HepG2 (cell line): ENCODE measurements around the gene SLC35F3. TPM values are rescaled to one million over a fixed set of nuclear protein-coding genes. Genes with fewer than 3 reads are reported as not detected.

ENCODE experiments used
- ATAC-seq: fragments of 200-7000 bp; cut with Tn5 transposase; 3 replicates; pipeline ENCODE4 v1.9.1; 2020; ENCODE audit warnings: mild to moderate bottlenecking, moderate library complexity
- BruUV-seq: library from RNA; stranded (reverse); fragments of 400-500 nt; replicated peaks from 2 replicates; lab custom pipeline; 2021; lab: Mats Ljungman, UMichigan
- CTCF ChIA-PET: fragments of 300-600 bp; formaldehyde crosslinking; extraction: SDS; loops from one replicate; lab custom pipeline; 2021; ENCODE audit warnings: low total read pairs, inconsistent platforms, low intra/inter-chr PET ratio; lab: Yijun Ruan, JAX
- POLR2A ChIA-PET: fragments of 350-600 bp; sonication (Branson Sonifier 250); formaldehyde crosslinking; loops from one replicate; lab custom pipeline; 2020; ENCODE audit warnings: antibody characterized with exemption, inconsistent platforms; lab: Yijun Ruan, JAX
- DNase-seq: peaks from one replicate; pipeline ENCODE4 v3.0.0-alpha.2; 2015; ENCODE audit warnings: low spot score
- FAIRE-seq: peaks from 3 replicates; lab custom pipeline; 2011; peaks lifted over from hg19 to GRCh38; lab: Jason Lieb, UNC
- H2AFZ ChIP-seq: one replicate; pipeline ENCODE4 v1.6.1; 2011; ENCODE audit warnings: low read length, inconsistent platforms
- H3K27ac ChIP-seq: fragments of 300-600 bp; 3 replicates; pipeline ENCODE4 v1.8.0; 2011; ENCODE audit warnings: mixed run types, mild to moderate bottlenecking, mixed read lengths, low read length, inconsistent platforms; ENCODE audit not compliant: insufficient read depth; ENCODE audit errors: extremely low read length
- H3K27me3 ChIP-seq, 2 experiments: fragments of 200-600 bp in 1 of 2; 2 replicates in 1 of 2; 3 replicates in 1 of 2; pipeline versions ENCODE4 v1.6.0 to v1.8.0; 2011; ENCODE audit warnings: low read length in 2 of 2, mild to moderate bottlenecking in 2 of 2, moderate library complexity in 2 of 2, inconsistent platforms in 1 of 2; ENCODE audit not compliant: insufficient read depth in 2 of 2, control insufficient read depth in 1 of 2
- H3K36me3 ChIP-seq, 2 experiments: fragments of 200-600 bp in 1 of 2; replicated peaks in 1 of 2; 2 replicates in 1 of 2; 3 replicates in 1 of 2; pipeline versions ENCODE4 v1.5.1 to v1.8.0; 2011; ENCODE audit warnings: low read length in 2 of 2, inconsistent platforms in 1 of 2; ENCODE audit not compliant: insufficient read depth in 2 of 2, control insufficient read depth in 1 of 2
- H3K4me1 ChIP-seq: 2 replicates; pipeline ENCODE4 v1.5.1; 2012; ENCODE audit warnings: low read length, inconsistent platforms; ENCODE audit not compliant: insufficient read depth
- H3K4me2 ChIP-seq: 2 replicates; pipeline ENCODE4 v1.6.0; 2011; ENCODE audit warnings: low read depth, low read length, inconsistent platforms
- H3K4me3 ChIP-seq, 3 experiments: fragments of 200-600 bp in 1 of 3; sonication (generic), shearing (Covaris generic) in 1 of 3; replicated peaks in 1 of 3; 2 replicates each; pipeline ENCODE4 v1.5.1; 2011 to 2016; ENCODE audit warnings: low read length in 3 of 3, inconsistent platforms in 2 of 3, low read depth in 2 of 3, mild to moderate bottlenecking in 2 of 3, control low read depth in 1 of 3, mixed read lengths in 1 of 3; ENCODE audit not compliant: insufficient read depth in 1 of 3
- H3K79me2 ChIP-seq: one replicate; pipeline ENCODE4 v1.6.1; 2011; ENCODE audit warnings: low read length, inconsistent platforms; ENCODE audit not compliant: insufficient read depth
- H3K9ac ChIP-seq: 2 replicates; pipeline ENCODE4 v1.6.0; 2011; ENCODE audit warnings: mild to moderate bottlenecking, low read depth, low read length, inconsistent platforms; ENCODE audit not compliant: insufficient read depth
- H3K9me3 ChIP-seq: 2 replicates; pipeline ENCODE4 v1.5.1; 2012; ENCODE audit warnings: mild to moderate bottlenecking, low read length
- H4K20me1 ChIP-seq: 2 replicates; pipeline ENCODE4 v1.6.0; 2011; ENCODE audit warnings: inconsistent platforms, mild to moderate bottlenecking, low read length, moderate library complexity; ENCODE audit not compliant: insufficient read depth
- BCL6 ChIP-seq: IDR thresholded peaks from 2 replicates; pipeline ENCODE4 v1.6.1; 2016; ENCODE audit warnings: missing genetic modification reagents, missing compliant biosample characterization
- CENPX ChIP-seq: sonication (generic); formaldehyde crosslinking; IDR thresholded peaks from 2 replicates; pipeline ENCODE4 v1.9.0; 2021; ENCODE audit warnings: mild to moderate bottlenecking, missing genetic modification reagents, moderate library complexity
- CHCHD3 ChIP-seq: sonication (generic); formaldehyde crosslinking; IDR thresholded peaks from 2 replicates; pipeline ENCODE4 v1.8.0; 2022; ENCODE audit warnings: mild to moderate bottlenecking, missing genetic modification reagents, moderate library complexity
- CSRNP2 ChIP-seq: sonication (generic); formaldehyde crosslinking; conservative IDR thresholded peaks from 2 replicates; pipeline ENCODE4 v1.8.0; 2022; ENCODE audit warnings: low read depth, missing genetic modification reagents
- DNMT3B ChIP-seq: conservative IDR thresholded peaks from 2 replicates; pipeline ENCODE4 v1.6.1; 2016; ENCODE audit warnings: missing biosample characterization, control low read depth
- MBNL3 ChIP-seq: fragments of 250-450 bp; sonication (Bioruptor Pico); conservative IDR thresholded peaks from 2 replicates; pipeline ENCODE4 v1.8.0; 2022; ENCODE audit warnings: mild to moderate bottlenecking, inconsistent platforms
- MIXL1 ChIP-seq: IDR thresholded peaks from 2 replicates; pipeline ENCODE4 v1.6.1; 2016
- NR1H2 ChIP-seq: sonication (generic); formaldehyde crosslinking; IDR thresholded peaks from 2 replicates; pipeline ENCODE4 v1.8.1; 2022; ENCODE audit warnings: low read depth, missing genetic modification reagents, borderline replicate concordance
- RFX3 ChIP-seq: IDR thresholded peaks from 2 replicates; pipeline ENCODE4 v1.6.1; 2016; ENCODE audit warnings: missing biosample characterization, missing genetic modification reagents
- RNF219 ChIP-seq: sonication (generic); formaldehyde crosslinking; IDR thresholded peaks from 2 replicates; pipeline ENCODE4 v1.5.0; 2020; ENCODE audit warnings: mild to moderate bottlenecking, missing genetic modification reagents
- YY1 ChIP-seq: IDR thresholded peaks from 2 replicates; pipeline ENCODE4 v1.6.1; 2011; ENCODE audit warnings: low read length, low read depth, moderate library complexity, mild to moderate bottlenecking; ENCODE audit not compliant: insufficient read depth, insufficient replicate concordance
- ZFAT ChIP-seq: sonication (generic); formaldehyde crosslinking; conservative IDR thresholded peaks from 2 replicates; pipeline ENCODE4 v1.8.1; 2023; ENCODE audit warnings: missing genetic modification reagents, inconsistent platforms
- ZKSCAN1 ChIP-seq: fragments of 150-350 bp; IDR thresholded peaks from 2 replicates; pipeline ENCODE4 v1.6.1; 2014; ENCODE audit warnings: low read length
- ZNF18 ChIP-seq: sonication (generic); formaldehyde crosslinking; IDR thresholded peaks from 2 replicates; pipeline ENCODE4 v1.8.0; 2022; ENCODE audit warnings: mild to moderate bottlenecking, missing genetic modification reagents; ENCODE audit not compliant: insufficient replicate concordance
- ZNF567 ChIP-seq: sonication (generic); formaldehyde crosslinking; IDR thresholded peaks from 2 replicates; pipeline ENCODE4 v1.8.1; 2023; ENCODE audit warnings: mild to moderate bottlenecking, missing genetic modification reagents, borderline replicate concordance
- ZSCAN29 ChIP-seq: sonication (generic); formaldehyde crosslinking; conservative IDR thresholded peaks from 2 replicates; pipeline ENCODE4 v1.4.0; 2020; ENCODE audit warnings: mild to moderate bottlenecking, missing genetic modification reagents
- WGBS: methylation state at CpG from one replicate; pipeline ENCODE4 v1.1.6; 2017; ENCODE audit warnings: low lambda C conversion rate; 5-methylcytosine and 5-hydroxymethylcytosine counted together
- in situ Hi-C: cut with HindIII; loops from 2 replicates; pipeline ENCODE4 v1.10.0; 2017; ENCODE audit warnings: low pct_unique_long_range_greater_than_20kb; ENCODE audit not compliant: extremely low pct_ligation_motif_present
- intact Hi-C: fragments of 100-400 bp; cut with micrococcal nuclease; formaldehyde crosslinking; loops from one replicate; pipeline ENCODE4 v1.10.0; 2022; ENCODE audit not compliant: unreplicated experiment
- polyA plus RNA-seq, 8 experiments: library from polyadenylated mRNA; depleted of rRNA in 3 of 8; stranded (reverse) in 7 of 8; unstranded in 1 of 8; fragments of >200 nt; fragmentation: Illumina TruSeq in 4 of 8; extraction: Trizol in 4 of 8; gene quantifications; 2 replicates each; pipeline versions ENCODE4 v1.2.1 to v1.2.3, GENCODE V29; 2011 to 2016; ENCODE audit warnings: low read depth in 4 of 8, missing spikeins in 1 of 8, mixed read lengths in 1 of 8; ENCODE audit not compliant: insufficient read depth in 1 of 8
- total RNA-seq, 5 experiments: library from RNA; depleted of rRNA; stranded (reverse); fragments of >200 nt; fragmentation: Illumina TruSeq; extraction: Trizol; gene quantifications; 2 replicates each; pipeline ENCODE4 v1.2.3, GENCODE V29; 2016; ENCODE audit warnings: low read depth in 1 of 5
- TF ChIP-seq, protein P1 (sequence below): sonication (generic); formaldehyde crosslinking; IDR thresholded peaks from 2 replicates; pipeline ENCODE4 v1.5.0; 2020; ENCODE audit warnings: missing genetic modification reagents, mild to moderate bottlenecking, borderline replicate concordance
- TF ChIP-seq, protein P2 (sequence below): sonication (generic); formaldehyde crosslinking; IDR thresholded peaks from 2 replicates; pipeline ENCODE4 v1.4.0; 2020; ENCODE audit warnings: low read depth, mild to moderate bottlenecking, missing genetic modification reagents

SLC35F3 gene
- total and polyA plus RNA-seq, 2 of the 13 experiments (the other 11 are each of a cell fraction or from before 2014, with no cell fraction given): not detected

DNA sequence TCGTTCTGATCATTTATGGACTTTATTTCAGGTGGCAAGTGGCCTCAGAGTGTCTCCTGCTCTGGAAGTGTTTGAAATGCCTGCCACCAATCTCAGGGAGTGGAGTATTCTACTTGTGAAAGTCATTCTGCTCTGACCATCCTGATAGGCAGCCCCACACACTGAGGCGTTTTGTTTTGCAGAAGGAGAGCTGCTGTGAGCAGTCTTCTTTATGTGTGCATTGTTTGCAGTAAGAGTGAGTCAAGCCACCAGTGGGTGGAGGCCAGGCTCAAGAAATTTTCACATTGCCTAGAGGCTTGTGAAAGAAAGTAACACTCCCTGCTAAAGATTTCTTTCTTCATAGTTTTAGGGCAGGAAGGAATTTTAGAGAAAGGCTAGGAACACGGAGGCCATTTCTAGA is 204.4 kb downstream of the SLC35F3 start:
- no TSS peak for BruUV-seq
- CTCF ChIA-PET: no interaction called here
- WGBS: 22% methylated on average over 3 of the region's 3 CpGs
- H3K9me3 ChIP-seq: no peaks in the 10 kb centered on the region
- POLR2A ChIA-PET: no interaction called here
- ATAC-seq (no peak), FAIRE-seq (no peak), DNase-seq (no peak)
- H3K9ac ChIP-seq: no peak overlapping the region
- no peak overlapping the region for H2AFZ ChIP-seq
- intact Hi-C loops (no loop called here), in situ Hi-C loops (no loop called here)
- H3K27me3 ChIP-seq: peaks cover 0 to 3% of the 10 kb centered on the region in 2 experiments; a peak in 1 of 5 replicates
- H4K20me1 ChIP-seq: no peaks in the 10 kb centered on the region
- H3K79me2 ChIP-seq: no peaks in the 10 kb centered on the region
- H3K4me1 ChIP-seq: no peaks in the 10 kb centered on the region
- no peaks in the 10 kb centered on the region for H3K36me3 ChIP-seq
- no peak overlapping the region for H3K27ac ChIP-seq
- no peak overlapping the region for H3K4me3 ChIP-seq
- no peak overlapping the region for H3K4me2 ChIP-seq
- TF ChIP-seq MBNL3 (CRISPR knock-in tag): no peak
- TF ChIP-seq, protein P1, sequence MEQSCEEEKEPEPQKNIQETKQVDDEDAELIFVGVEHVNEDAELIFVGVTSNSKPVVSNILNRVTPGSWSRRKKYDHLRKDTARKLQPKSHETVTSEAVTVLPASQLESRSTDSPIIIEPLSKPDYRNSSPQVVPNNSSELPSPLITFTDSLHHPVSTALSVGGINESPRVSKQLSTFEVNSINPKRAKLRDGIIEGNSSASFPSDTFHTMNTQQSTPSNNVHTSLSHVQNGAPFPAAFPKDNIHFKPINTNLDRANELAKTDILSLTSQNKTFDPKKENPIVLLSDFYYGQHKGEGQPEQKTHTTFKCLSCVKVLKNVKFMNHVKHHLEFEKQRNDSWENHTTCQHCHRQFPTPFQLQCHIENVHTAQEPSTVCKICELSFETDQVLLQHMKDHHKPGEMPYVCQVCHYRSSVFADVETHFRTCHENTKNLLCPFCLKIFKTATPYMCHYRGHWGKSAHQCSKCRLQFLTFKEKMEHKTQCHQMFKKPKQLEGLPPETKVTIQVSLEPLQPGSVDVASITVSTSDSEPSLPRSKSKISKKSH (CRISPR knock-in tag): no peak
- no peak for TF ChIP-seq RNF219 (CRISPR knock-in tag)
- no peak for TF ChIP-seq NR1H2 (CRISPR knock-in tag)
- TF ChIP-seq MIXL1 (CRISPR knock-in tag): no peak
- no peak for TF ChIP-seq ZSCAN29 (CRISPR knock-in tag)
- TF ChIP-seq YY1: no peak
- TF ChIP-seq ZKSCAN1: no peak
- TF ChIP-seq CHCHD3 (CRISPR knock-in tag): no peak
- TF ChIP-seq RFX3 (CRISPR knock-in tag): no peak
- TF ChIP-seq, protein P2, sequence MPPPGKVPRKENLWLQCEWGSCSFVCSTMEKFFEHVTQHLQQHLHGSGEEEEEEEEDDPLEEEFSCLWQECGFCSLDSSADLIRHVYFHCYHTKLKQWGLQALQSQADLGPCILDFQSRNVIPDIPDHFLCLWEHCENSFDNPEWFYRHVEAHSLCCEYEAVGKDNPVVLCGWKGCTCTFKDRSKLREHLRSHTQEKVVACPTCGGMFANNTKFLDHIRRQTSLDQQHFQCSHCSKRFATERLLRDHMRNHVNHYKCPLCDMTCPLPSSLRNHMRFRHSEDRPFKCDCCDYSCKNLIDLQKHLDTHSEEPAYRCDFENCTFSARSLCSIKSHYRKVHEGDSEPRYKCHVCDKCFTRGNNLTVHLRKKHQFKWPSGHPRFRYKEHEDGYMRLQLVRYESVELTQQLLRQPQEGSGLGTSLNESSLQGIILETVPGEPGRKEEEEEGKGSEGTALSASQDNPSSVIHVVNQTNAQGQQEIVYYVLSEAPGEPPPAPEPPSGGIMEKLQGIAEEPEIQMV (CRISPR knock-in tag): no peak
- no peak for TF ChIP-seq CSRNP2
- TF ChIP-seq CENPX: no peak
- TF ChIP-seq ZFAT (CRISPR knock-in tag): no peak
- TF ChIP-seq ZNF18 (CRISPR knock-in tag): no peak
- no peak for TF ChIP-seq ZNF567 (CRISPR knock-in tag)
- TF ChIP-seq DNMT3B (CRISPR knock-in tag): no peak
- no peak for TF ChIP-seq BCL6
